ENCODE measurements around the gene NGEF. TPM values are rescaled to one million over a fixed set of nuclear protein-coding genes. Genes with fewer than 3 reads are reported as not detected.

The NGEF gene
- total RNA-seq, 1 experiment from 2014 or later, result 5.4 TPM

DNA sequence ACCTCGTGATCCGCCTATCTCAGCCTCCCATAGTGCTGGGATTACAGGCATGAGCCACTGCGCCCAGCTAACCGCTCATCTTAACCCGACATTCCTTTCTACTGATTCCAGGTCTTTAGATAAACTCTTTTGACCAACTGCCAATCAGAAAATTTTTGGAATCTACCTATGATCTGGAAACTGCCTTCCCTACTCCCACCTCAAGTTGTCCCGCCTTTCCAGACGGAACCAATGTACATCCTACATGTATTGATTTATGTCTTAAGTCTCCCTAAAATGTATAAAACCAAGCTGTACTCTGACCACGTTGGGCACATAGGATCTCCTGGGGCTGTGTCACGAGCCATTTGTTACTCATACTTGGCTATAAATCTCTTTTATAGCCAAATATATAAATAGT, 16.3 kb upstream of the NGEF start:
- ChIA-PET POLR2A (interaction anchor here (1.0 kb wide), 1 partner anchor 22 kb away, joined by 6 read pairs; no protein-coding TSS in a partner anchor), CTCF (interaction anchor here (0.6 to 1.8 kb wide), 37 partner anchors 10 to 1622 kb away, joined by 3 to 23 read pairs (median 5); partner anchors contain the start of gene EFHD1)
- TF ChIP-seq TP53 (CRISPR knock-in tag; IDR thresholded peaks at IDR 0.05) (no peak), FOXK1 (CRISPR knock-in tag; IDR thresholded peaks at IDR 0.05) (no peak), ZNF219 (CRISPR knock-in tag; IDR thresholded peaks at IDR 0.05; ENCODE audit: borderline replicate concordance) (no peak), NR1H2 (CRISPR knock-in tag; IDR thresholded peaks at IDR 0.05) (no peak), TEAD4 (CRISPR knock-in tag; IDR thresholded peaks at IDR 0.05) (no peak), GTF2I (CRISPR knock-in tag; conservative IDR thresholded peaks at IDR 0.05) (no peak), PRRX2 (CRISPR knock-in tag; IDR thresholded peaks at IDR 0.05) (no peak), ZNF416 (CRISPR knock-in tag; IDR thresholded peaks at IDR 0.05) (no peak), CBFB (CRISPR knock-in tag; IDR thresholded peaks at IDR 0.05; ENCODE audit: low read depth) (no peak), FOXP1 (CRISPR knock-in tag; IDR thresholded peaks at IDR 0.05; ENCODE audit: borderline replicate concordance) (no peak)
- TF ChIP-seq, protein P1, sequence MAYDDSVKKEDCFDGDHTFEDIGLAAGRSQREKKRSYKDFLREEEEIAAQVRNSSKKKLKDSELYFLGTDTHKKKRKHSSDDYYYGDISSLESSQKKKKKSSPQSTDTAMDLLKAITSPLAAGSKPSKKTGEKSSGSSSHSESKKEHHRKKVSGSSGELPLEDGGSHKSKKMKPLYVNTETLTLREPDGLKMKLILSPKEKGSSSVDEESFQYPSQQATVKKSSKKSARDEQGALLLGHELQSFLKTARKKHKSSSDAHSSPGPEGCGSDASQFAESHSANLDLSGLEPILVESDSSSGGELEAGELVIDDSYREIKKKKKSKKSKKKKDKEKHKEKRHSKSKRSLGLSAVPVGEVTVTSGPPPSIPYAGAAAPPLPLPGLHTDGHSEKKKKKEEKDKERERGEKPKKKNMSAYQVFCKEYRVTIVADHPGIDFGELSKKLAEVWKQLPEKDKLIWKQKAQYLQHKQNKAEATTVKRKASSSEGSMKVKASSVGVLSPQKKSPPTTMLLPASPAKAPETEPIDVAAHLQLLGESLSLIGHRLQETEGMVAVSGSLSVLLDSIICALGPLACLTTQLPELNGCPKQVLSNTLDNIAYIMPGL (CRISPR knock-in tag; IDR thresholded peaks at IDR 0.05), result no peak
- TF ChIP-seq, protein P2, sequence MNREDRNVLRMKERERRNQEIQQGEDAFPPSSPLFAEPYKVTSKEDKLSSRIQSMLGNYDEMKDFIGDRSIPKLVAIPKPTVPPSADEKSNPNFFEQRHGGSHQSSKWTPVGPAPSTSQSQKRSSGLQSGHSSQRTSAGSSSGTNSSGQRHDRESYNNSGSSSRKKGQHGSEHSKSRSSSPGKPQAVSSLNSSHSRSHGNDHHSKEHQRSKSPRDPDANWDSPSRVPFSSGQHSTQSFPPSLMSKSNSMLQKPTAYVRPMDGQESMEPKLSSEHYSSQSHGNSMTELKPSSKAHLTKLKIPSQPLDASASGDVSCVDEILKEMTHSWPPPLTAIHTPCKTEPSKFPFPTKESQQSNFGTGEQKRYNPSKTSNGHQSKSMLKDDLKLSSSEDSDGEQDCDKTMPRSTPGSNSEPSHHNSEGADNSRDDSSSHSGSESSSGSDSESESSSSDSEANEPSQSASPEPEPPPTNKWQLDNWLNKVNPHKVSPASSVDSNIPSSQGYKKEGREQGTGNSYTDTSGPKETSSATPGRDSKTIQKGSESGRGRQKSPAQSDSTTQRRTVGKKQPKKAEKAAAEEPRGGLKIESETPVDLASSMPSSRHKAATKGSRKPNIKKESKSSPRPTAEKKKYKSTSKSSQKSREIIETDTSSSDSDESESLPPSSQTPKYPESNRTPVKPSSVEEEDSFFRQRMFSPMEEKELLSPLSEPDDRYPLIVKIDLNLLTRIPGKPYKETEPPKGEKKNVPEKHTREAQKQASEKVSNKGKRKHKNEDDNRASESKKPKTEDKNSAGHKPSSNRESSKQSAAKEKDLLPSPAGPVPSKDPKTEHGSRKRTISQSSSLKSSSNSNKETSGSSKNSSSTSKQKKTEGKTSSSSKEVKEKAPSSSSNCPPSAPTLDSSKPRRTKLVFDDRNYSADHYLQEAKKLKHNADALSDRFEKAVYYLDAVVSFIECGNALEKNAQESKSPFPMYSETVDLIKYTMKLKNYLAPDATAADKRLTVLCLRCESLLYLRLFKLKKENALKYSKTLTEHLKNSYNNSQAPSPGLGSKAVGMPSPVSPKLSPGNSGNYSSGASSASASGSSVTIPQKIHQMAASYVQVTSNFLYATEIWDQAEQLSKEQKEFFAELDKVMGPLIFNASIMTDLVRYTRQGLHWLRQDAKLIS (CRISPR knock-in tag; IDR thresholded peaks at IDR 0.05; ENCODE audit: borderline replicate concordance), result no peak
- TF ChIP-seq, protein P3, sequence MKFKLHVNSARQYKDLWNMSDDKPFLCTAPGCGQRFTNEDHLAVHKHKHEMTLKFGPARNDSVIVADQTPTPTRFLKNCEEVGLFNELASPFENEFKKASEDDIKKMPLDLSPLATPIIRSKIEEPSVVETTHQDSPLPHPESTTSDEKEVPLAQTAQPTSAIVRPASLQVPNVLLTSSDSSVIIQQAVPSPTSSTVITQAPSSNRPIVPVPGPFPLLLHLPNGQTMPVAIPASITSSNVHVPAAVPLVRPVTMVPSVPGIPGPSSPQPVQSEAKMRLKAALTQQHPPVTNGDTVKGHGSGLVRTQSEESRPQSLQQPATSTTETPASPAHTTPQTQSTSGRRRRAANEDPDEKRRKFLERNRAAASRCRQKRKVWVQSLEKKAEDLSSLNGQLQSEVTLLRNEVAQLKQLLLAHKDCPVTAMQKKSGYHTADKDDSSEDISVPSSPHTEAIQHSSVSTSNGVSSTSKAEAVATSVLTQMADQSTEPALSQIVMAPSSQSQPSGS (CRISPR knock-in tag; IDR thresholded peaks at IDR 0.05; ENCODE audit: borderline replicate concordance, low read depth), result no peak
- TF ChIP-seq, protein P4, sequence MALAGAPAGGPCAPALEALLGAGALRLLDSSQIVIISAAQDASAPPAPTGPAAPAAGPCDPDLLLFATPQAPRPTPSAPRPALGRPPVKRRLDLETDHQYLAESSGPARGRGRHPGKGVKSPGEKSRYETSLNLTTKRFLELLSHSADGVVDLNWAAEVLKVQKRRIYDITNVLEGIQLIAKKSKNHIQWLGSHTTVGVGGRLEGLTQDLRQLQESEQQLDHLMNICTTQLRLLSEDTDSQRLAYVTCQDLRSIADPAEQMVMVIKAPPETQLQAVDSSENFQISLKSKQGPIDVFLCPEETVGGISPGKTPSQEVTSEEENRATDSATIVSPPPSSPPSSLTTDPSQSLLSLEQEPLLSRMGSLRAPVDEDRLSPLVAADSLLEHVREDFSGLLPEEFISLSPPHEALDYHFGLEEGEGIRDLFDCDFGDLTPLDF (CRISPR knock-in tag; IDR thresholded peaks at IDR 0.05), result no peak
- TF ChIP-seq, protein P5, sequence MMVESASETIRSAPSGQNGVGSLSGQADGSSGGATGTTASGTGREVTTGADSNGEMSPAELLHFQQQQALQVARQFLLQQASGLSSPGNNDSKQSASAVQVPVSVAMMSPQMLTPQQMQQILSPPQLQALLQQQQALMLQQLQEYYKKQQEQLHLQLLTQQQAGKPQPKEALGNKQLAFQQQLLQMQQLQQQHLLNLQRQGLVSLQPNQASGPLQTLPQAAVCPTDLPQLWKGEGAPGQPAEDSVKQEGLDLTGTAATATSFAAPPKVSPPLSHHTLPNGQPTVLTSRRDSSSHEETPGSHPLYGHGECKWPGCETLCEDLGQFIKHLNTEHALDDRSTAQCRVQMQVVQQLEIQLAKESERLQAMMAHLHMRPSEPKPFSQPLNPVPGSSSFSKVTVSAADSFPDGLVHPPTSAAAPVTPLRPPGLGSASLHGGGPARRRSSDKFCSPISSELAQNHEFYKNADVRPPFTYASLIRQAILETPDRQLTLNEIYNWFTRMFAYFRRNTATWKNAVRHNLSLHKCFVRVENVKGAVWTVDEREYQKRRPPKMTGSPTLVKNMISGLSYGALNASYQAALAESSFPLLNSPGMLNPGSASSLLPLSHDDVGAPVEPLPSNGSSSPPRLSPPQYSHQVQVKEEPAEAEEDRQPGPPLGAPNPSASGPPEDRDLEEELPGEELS (CRISPR knock-in tag; IDR thresholded peaks at IDR 0.05), result no peak
- TF ChIP-seq, protein P6, sequence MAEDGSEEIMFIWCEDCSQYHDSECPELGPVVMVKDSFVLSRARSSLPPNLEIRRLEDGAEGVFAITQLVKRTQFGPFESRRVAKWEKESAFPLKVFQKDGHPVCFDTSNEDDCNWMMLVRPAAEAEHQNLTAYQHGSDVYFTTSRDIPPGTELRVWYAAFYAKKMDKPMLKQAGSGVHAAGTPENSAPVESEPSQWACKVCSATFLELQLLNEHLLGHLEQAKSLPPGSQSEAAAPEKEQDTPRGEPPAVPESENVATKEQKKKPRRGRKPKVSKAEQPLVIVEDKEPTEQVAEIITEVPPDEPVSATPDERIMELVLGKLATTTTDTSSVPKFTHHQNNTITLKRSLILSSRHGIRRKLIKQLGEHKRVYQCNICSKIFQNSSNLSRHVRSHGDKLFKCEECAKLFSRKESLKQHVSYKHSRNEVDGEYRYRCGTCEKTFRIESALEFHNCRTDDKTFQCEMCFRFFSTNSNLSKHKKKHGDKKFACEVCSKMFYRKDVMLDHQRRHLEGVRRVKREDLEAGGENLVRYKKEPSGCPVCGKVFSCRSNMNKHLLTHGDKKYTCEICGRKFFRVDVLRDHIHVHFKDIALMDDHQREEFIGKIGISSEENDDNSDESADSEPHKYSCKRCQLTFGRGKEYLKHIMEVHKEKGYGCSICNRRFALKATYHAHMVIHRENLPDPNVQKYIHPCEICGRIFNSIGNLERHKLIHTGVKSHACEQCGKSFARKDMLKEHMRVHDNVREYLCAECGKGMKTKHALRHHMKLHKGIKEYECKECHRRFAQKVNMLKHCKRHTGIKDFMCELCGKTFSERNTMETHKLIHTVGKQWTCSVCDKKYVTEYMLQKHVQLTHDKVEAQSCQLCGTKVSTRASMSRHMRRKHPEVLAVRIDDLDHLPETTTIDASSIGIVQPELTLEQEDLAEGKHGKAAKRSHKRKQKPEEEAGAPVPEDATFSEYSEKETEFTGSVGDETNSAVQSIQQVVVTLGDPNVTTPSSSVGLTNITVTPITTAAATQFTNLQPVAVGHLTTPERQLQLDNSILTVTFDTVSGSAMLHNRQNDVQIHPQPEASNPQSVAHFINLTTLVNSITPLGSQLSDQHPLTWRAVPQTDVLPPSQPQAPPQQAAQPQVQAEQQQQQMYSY (CRISPR knock-in tag; IDR thresholded peaks at IDR 0.05), result no peak
- TF ChIP-seq, protein P7, sequence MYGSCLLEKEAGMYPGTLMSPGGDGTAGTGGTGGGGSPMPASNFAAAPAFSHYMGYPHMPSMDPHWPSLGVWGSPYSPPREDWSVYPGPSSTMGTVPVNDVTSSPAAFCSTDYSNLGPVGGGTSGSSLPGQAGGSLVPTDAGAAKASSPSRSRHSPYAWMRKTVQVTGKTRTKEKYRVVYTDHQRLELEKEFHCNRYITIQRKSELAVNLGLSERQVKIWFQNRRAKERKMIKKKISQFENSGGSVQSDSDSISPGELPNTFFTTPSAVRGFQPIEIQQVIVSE (CRISPR knock-in tag; IDR thresholded peaks at IDR 0.05; ENCODE audit: borderline replicate concordance), result no peak
- DNase-seq (ENCODE audit: low spot score), result no peak
- no peak overlapping the region for H3K4me3 Mint-ChIP-seq
- no peak overlapping the region for H3K27ac Mint-ChIP-seq
- peaks cover 15% of the 10 kb centered on the region for H3K4me1 Mint-ChIP-seq
- no peaks in the 10 kb centered on the region for H3K36me3 Mint-ChIP-seq
- no peak for ATAC-seq
- H3K27me3 Mint-ChIP-seq (ENCODE audit: low read depth), result no peaks in the 10 kb centered on the region
- H3K9me3 Mint-ChIP-seq, result peaks cover 3% of the 10 kb centered on the region; the same call in 1 of the 2 replicates
